Activated naive CD4-positive, alpha-beta T cell treated with anti-CD3 and anti-CD28 coated beads, Interleukin-2, amount 50 U/mL, for 24 hours (primary cell): Measurements from ENCODE around the gene GON7.

ENCODE experiments used
- H3K27ac Mint-ChIP-seq: one replicate; pipeline ENCODE4 v1.8.0; 2021; ENCODE audit warnings: mild to moderate bottlenecking, mixed read lengths
- H3K27me3 Mint-ChIP-seq: one replicate; pipeline ENCODE4 v1.8.0; 2021; ENCODE audit warnings: mixed read lengths
- H3K36me3 Mint-ChIP-seq: one replicate; pipeline ENCODE4 v1.8.0; 2021; ENCODE audit warnings: mixed read lengths
- H3K4me1 Mint-ChIP-seq: one replicate; pipeline ENCODE4 v1.8.0; 2021; ENCODE audit warnings: mixed read lengths
- H3K4me3 Mint-ChIP-seq: one replicate; pipeline ENCODE4 v1.8.0; 2021; ENCODE audit warnings: mild to moderate bottlenecking, mixed read lengths
- H3K9me3 Mint-ChIP-seq: one replicate; pipeline ENCODE4 v1.8.0; 2021; ENCODE audit warnings: mixed read lengths

GON7 gene

GRCh38 chr14:93219103-93219726 is 12.3 kb upstream of the GON7 start:
- Mint-ChIP-seq H3K27me3 (no peaks in the 10 kb centered on the region), H3K4me1 (no peaks in the 10 kb centered on the region), H3K4me3 (no peak overlapping the region), H3K27ac (no peak overlapping the region), H3K36me3 (peaks cover 19% of the 10 kb centered on the region), H3K9me3 (no peaks in the 10 kb centered on the region)

DNA sequence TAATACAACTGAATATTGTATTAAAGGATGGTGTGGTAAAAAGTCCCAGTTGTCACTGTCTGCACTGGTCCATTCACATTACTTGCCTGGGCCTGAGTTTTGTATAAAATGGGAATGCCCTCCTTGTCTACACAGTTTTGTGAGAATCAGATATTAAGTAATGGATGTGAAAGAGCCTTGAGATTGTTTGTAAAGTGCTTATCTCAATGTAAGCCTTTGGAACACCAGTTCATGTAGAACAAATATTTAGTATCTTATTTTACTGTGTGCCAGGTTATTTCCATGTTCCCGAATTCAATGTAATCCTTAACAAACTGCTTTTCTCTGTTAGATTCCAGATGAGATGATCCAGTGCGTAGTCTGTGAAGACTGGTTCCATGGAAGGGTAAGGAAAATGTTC is 7.7 kb upstream of the GON7 start:
- no peak overlapping the region for H3K4me3 Mint-ChIP-seq
- H3K27ac Mint-ChIP-seq, result no peak overlapping the region
- peaks cover 7% of the 10 kb centered on the region for H3K4me1 Mint-ChIP-seq
- H3K27me3 Mint-ChIP-seq, result no peaks in the 10 kb centered on the region
- no peaks in the 10 kb centered on the region for H3K9me3 Mint-ChIP-seq
- peaks cover 13% of the 10 kb centered on the region for H3K36me3 Mint-ChIP-seq

DNA sequence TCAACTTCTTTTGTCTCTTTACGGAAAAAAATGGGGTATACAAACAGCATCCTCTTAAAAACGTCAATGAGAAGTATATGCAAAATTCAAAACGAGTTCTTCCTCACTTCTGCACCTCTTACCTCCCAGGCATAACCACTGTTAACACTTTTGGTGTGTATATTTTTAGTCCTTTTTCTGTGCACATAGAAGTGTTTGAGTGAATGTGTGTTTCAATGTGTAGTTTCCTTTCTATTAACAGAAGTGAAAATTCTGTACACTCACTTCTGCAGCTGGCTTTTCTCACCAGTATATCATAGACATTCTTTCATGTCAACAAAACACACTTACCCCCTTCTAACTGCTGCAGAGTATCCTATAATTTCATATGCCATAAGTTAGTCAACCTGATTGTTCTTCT is 5.6 kb upstream of the GON7 start:
- Mint-ChIP-seq H3K27ac (no peak overlapping the region), H3K9me3 (no peaks in the 10 kb centered on the region), H3K4me3 (no peak overlapping the region), H3K36me3 (peaks cover 8% of the 10 kb centered on the region), H3K27me3 (no peaks in the 10 kb centered on the region), H3K4me1 (peaks cover 26% of the 10 kb centered on the region)

DNA sequence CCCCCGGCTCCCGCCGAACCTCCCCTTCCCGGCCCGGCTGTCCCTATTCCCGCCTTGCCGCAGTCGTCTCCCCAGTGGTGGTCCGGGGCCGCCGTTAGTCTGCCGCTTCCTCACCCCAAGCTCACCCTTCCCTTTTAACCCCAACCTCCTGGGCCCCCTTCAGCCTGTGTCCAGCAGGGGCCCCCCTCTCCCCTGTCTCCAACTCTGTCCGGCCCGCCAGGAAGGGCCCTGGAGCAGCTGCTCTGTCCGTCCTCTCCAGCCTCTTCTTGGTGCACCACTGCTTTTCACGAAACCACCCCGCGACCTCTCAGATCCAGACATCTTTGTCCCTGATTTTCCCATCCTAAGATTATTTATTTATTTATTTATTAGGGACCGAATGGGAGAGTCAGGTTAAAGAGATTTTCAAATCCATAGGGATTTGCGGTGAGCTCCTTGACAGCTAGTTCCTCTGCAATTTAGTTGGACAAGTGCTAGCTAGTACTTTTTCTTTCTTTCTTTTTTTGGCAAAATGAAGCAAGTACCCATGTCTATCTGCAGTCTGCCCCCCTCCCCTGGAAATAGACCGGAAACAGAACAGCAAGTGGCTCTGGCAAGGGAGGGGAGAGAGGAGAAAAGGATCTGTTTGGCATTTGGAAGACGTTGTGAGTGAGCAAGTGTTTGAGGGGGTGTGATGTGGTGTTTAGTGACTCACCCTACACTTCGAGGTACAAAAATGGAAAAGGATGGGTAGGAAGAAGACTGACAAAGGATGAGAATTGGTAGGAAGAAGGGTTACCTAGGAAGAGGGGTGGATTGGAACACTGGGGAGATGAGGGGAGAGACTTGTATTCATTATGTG is 823 bp upstream of the GON7 start:
- H3K4me3 Mint-ChIP-seq, result peak overlapping the region; percentile 99
- H3K27me3 Mint-ChIP-seq, result no peaks in the 10 kb centered on the region
- H3K9me3 Mint-ChIP-seq, result no peaks in the 10 kb centered on the region
- peak overlapping the region; percentile 96 for H3K27ac Mint-ChIP-seq
- peaks cover 55% of the 10 kb centered on the region for H3K4me1 Mint-ChIP-seq
- peaks cover 6% of the 10 kb centered on the region for H3K36me3 Mint-ChIP-seq

GRCh38 chr14:93201155-93201704 is 5.6 kb downstream of the GON7 start:
- Mint-ChIP-seq H3K27ac (no peak overlapping the region), H3K4me3 (no peak overlapping the region)

DNA sequence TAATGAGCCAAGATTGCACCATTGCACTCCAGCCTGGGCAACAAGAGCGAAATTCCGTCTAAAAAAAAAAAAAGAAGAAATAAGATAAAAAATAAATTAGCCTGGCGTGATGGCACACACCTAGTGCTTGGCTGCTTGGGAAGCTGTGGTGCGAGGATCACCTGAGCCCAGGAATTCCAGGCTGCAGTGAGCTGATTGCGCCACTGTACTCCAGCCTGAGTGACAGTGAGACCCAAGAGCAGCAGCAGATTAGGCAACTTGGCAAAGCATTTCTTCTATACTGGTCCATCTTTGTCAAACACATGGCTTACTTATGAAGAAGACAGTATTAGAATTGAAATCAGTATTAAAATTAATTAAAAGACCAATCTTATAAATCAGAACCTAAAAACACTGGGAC is 6.3 kb downstream of the GON7 start:
- Mint-ChIP-seq H3K27ac (no peak overlapping the region), H3K27me3 (no peaks in the 10 kb centered on the region), H3K36me3 (peaks cover 4% of the 10 kb centered on the region), H3K9me3 (no peaks in the 10 kb centered on the region), H3K4me1 (peaks cover 19% of the 10 kb centered on the region), H3K4me3 (no peak overlapping the region)

More at GRCh38 chr14:93201155-93201704, 5.6 kb downstream of the GON7 start:
- H3K4me1 Mint-ChIP-seq, result peaks cover 26% of the 10 kb centered on the region
- no peaks in the 10 kb centered on the region for H3K27me3 Mint-ChIP-seq
- peaks cover 4% of the 10 kb centered on the region for H3K36me3 Mint-ChIP-seq
- H3K9me3 Mint-ChIP-seq, result no peaks in the 10 kb centered on the region

GRCh38 chr14:93199031-93199430 is 7.8 kb downstream of the GON7 start:
- Mint-ChIP-seq H3K36me3 (peaks cover 2% of the 10 kb centered on the region), H3K27ac (no peak overlapping the region), H3K4me1 (peaks cover 7% of the 10 kb centered on the region), H3K9me3 (no peaks in the 10 kb centered on the region), H3K4me3 (no peak overlapping the region), H3K27me3 (no peaks in the 10 kb centered on the region)

GRCh38 chr14:93195316-93195999 is 11.4 kb downstream of the GON7 start:
- H3K27me3 Mint-ChIP-seq, result no peaks in the 10 kb centered on the region
- peaks cover 4% of the 10 kb centered on the region for H3K36me3 Mint-ChIP-seq
- no peak overlapping the region for H3K4me3 Mint-ChIP-seq
- H3K4me1 Mint-ChIP-seq, result peaks cover 3% of the 10 kb centered on the region
- H3K9me3 Mint-ChIP-seq, result no peaks in the 10 kb centered on the region
- H3K27ac Mint-ChIP-seq, result no peak overlapping the region

GRCh38 chr14:93186956-93187355 is 19.9 kb downstream of the GON7 start:
- Mint-ChIP-seq H3K36me3 (peaks cover 4% of the 10 kb centered on the region), H3K27ac (peak overlapping the region; percentile 37), H3K27me3 (no peaks in the 10 kb centered on the region), H3K4me3 (peak overlapping the region; percentile 94), H3K9me3 (no peaks in the 10 kb centered on the region), H3K4me1 (peaks cover 54% of the 10 kb centered on the region)

GRCh38 chr14:93186466-93186865 is 20.4 kb downstream of the GON7 start:
- Mint-ChIP-seq H3K4me1 (peaks cover 57% of the 10 kb centered on the region), H3K9me3 (no peaks in the 10 kb centered on the region), H3K4me3 (peak overlapping the region; percentile 94), H3K27me3 (no peaks in the 10 kb centered on the region), H3K27ac (peak overlapping the region; percentile 37), H3K36me3 (peaks cover 4% of the 10 kb centered on the region)

- Mint-ChIP-seq H3K4me3 (peak overlapping the region; percentile 94), H3K27ac (peak overlapping the region; percentile 95), H3K4me1 (peaks cover 57% of the 10 kb centered on the region), H3K27me3 (no peaks in the 10 kb centered on the region), H3K9me3 (no peaks in the 10 kb centered on the region), H3K36me3 (peaks cover 2% of the 10 kb centered on the region)
Observed at GRCh38 chr14:93185349-93185720, 21.5 kb downstream of the GON7 start.

GRCh38 chr14:93184391-93185348 is 22.2 kb downstream of the GON7 start, which contains the start of the genes LYSET and MOAP1:
Gene LYSET (plus strand): TSS chr14:93185317. CDS start chr14:93185406, 89 bp downstream.
Gene MOAP1 (minus strand): TSS chr14:93184897. CDS start chr14:93184242, 655 bp downstream.
- Mint-ChIP-seq H3K27ac (peak within 1 kb of the TSS; percentile 95), H3K27me3 (no peaks in the 10 kb centered on the region), H3K4me3 (peak within 1 kb of the TSS; percentile 94), H3K4me1 (peaks cover 53% of the 10 kb centered on the region), H3K36me3 (peaks cover 2% of the 10 kb centered on the region), H3K9me3 (no peaks in the 10 kb centered on the region)

DNA sequence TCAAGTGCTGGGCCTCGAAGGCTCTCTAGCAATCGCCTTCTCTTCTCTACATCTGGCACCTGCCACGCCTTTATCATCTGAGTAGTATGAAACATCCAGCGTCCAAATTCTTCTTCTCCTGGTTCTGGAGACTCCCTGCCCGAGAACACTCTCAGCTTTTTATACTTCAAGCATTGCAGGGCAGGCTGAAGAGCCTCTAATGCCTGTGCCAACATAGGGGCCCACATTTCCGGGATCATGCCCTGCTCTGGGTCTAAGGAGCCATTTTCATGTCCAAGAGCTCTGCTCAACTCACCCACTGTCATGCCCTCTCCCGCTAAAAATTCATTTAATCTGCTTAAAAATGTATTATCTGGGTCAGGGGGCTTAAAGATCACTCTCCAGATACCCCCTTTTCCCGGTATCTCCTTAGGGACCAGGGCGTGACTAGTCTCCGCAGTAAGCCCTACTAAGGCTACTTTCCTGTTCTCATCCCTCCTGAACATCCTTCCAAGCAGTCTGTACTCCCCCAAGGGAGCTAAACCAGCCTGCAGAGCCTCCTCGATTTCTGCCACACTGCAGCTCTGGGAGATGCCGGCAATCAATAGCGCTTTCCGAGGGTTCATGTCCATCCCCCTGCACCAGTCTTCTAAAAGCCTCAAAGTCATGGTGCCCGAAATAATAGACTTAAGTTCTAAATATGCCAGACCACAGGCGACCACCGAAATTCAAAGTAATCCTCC is 23.1 kb downstream of the GON7 start:
- Mint-ChIP-seq H3K4me1 (peaks cover 46% of the 10 kb centered on the region), H3K27me3 (no peaks in the 10 kb centered on the region), H3K36me3 (no peaks in the 10 kb centered on the region), H3K27ac (peak overlapping the region; percentile 83), H3K4me3 (peak overlapping the region; percentile 93), H3K9me3 (no peaks in the 10 kb centered on the region)

DNA sequence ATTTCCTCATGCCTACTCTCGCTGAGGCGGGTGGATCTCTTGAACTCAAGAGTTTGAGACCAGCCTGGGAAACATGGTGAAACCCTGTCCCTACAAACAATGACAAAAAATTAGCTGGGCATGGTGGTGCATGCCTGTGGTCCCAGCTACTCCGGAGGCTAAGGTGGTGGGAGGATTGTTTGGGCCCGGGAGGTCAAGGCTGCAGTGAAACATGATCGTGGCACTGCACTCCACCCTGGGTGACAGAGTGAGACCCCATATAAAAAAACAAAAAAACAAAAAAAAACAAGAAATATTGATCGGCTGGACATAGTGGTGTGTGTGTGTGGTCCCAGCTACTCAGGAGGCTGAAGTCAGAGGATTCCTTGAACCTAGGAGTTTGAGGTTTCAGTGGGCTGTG is 31.4 kb downstream of the GON7 start:
- no peak overlapping the region for H3K27ac Mint-ChIP-seq
- no peaks in the 10 kb centered on the region for H3K4me1 Mint-ChIP-seq
- H3K36me3 Mint-ChIP-seq, result no peaks in the 10 kb centered on the region
- H3K4me3 Mint-ChIP-seq, result no peak overlapping the region
- no peaks in the 10 kb centered on the region for H3K9me3 Mint-ChIP-seq
- no peaks in the 10 kb centered on the region for H3K27me3 Mint-ChIP-seq
